ENCODE data around the gene GPC6. TPM values are rescaled to one million over a fixed set of nuclear protein-coding genes. Genes with fewer than 3 reads are reported as not detected.

Gene GPC6
- total RNA-seq, 4 donors from 2014 or later, result 13.7 to 21.7 (median 16.5) TPM

- TF ChIP-seq POLR2AphosphoS5 (IDR thresholded peaks at IDR 0.05) (no peak), POLR2A (IDR thresholded peaks at IDR 0.05) (no peak), EP300 (IDR thresholded peaks at IDR 0.05) (no peak), CTCF (IDR thresholded peaks at IDR 0.05) (no peak)
- H3K36me3 ChIP-seq, result no peaks in the 10 kb centered on the region
- H3K27ac ChIP-seq, result no peak overlapping the region
- H3K27me3 ChIP-seq, result no peaks in the 10 kb centered on the region
- H3K4me3 ChIP-seq, result no peak overlapping the region
- ATAC-seq, result no peak
- no peaks in the 10 kb centered on the region for H3K4me1 ChIP-seq
- WGBS, 2 donors (ENCODE audit: low coverage in 1 of 2), result 46 to 78% methylated on average over 2 of the region's 2 CpGs
- H3K9me3 ChIP-seq, result no peaks in the 10 kb centered on the region
Observed at GRCh38 chr13:94140027-94140426, 913.4 kb downstream of the GPC6 start.

GRCh38 chr13:94140511-94140910, 913.9 kb downstream of the GPC6 start:
- ATAC-seq, result no peak
- Histone ChIP-seq H3K9me3 (no peaks in the 10 kb centered on the region), H3K36me3 (no peaks in the 10 kb centered on the region), H3K4me1 (no peaks in the 10 kb centered on the region), H3K27ac (no peak overlapping the region), H3K27me3 (no peaks in the 10 kb centered on the region), H3K4me3 (no peak overlapping the region)
- WGBS, 2 donors (ENCODE audit: low coverage in 1 of 2), result 17 to 29% methylated on average over 2 of the region's 2 CpGs
- TF ChIP-seq CTCF (IDR thresholded peaks at IDR 0.05) (no peak), POLR2AphosphoS5 (IDR thresholded peaks at IDR 0.05) (no peak), POLR2A (IDR thresholded peaks at IDR 0.05) (no peak), EP300 (IDR thresholded peaks at IDR 0.05) (no peak)

GRCh38 chr13:94143624-94144350, 917.2 kb downstream of the GPC6 start:
- Histone ChIP-seq H3K27me3 (no peaks in the 10 kb centered on the region), H3K36me3 (no peaks in the 10 kb centered on the region), H3K4me1 (no peaks in the 10 kb centered on the region), H3K4me3 (no peak overlapping the region), H3K27ac (no peak overlapping the region), H3K9me3 (no peaks in the 10 kb centered on the region)
- no peak for ATAC-seq
- TF ChIP-seq CTCF (IDR thresholded peaks at IDR 0.05) (no peak), EP300 (IDR thresholded peaks at IDR 0.05) (no peak), POLR2AphosphoS5 (IDR thresholded peaks at IDR 0.05) (no peak), POLR2A (IDR thresholded peaks at IDR 0.05) (no peak)
- 71 to 78% methylated on average over 8 to 10 of the region's 11 CpGs for WGBS, 2 donors (ENCODE audit: low coverage in 1 of 2)

- Histone ChIP-seq H3K9me3 (no peaks in the 10 kb centered on the region), H3K36me3 (no peaks in the 10 kb centered on the region), H3K27ac (no peak overlapping the region), H3K4me1 (no peaks in the 10 kb centered on the region), H3K27me3 (no peaks in the 10 kb centered on the region), H3K4me3 (no peak overlapping the region)
- WGBS, 2 donors (ENCODE audit: low coverage in 1 of 2), result 43 to 66% methylated on average over 2 of the region's 2 CpGs
- ATAC-seq, result no peak
- no peak for TF ChIP-seq CTCF (IDR thresholded peaks at IDR 0.05)
- TF ChIP-seq EP300 (IDR thresholded peaks at IDR 0.05), result no peak
- no peak for TF ChIP-seq POLR2AphosphoS5 (IDR thresholded peaks at IDR 0.05)
- TF ChIP-seq POLR2A (IDR thresholded peaks at IDR 0.05), result no peak
Observed at GRCh38 chr13:94145966-94146365, 919.4 kb downstream of the GPC6 start.

GRCh38 chr13:94153586-94153985, 927.0 kb downstream of the GPC6 start:
- no peaks in the 10 kb centered on the region for H3K9me3 ChIP-seq
- no peak for ATAC-seq
- no peak for TF ChIP-seq POLR2A (IDR thresholded peaks at IDR 0.05)
- TF ChIP-seq EP300 (IDR thresholded peaks at IDR 0.05), result no peak
- no peak for TF ChIP-seq POLR2AphosphoS5 (IDR thresholded peaks at IDR 0.05)
- TF ChIP-seq CTCF (IDR thresholded peaks at IDR 0.05), result no peak
- no peaks in the 10 kb centered on the region for H3K27me3 ChIP-seq
- H3K4me1 ChIP-seq, result no peaks in the 10 kb centered on the region
- no peak overlapping the region for H3K27ac ChIP-seq
- no peak overlapping the region for H3K4me3 ChIP-seq
- no peaks in the 10 kb centered on the region for H3K36me3 ChIP-seq
- WGBS, 2 donors (ENCODE audit: low coverage in 1 of 2), result 90 to 100% methylated on average over 2 of the region's 2 CpGs
